ENCODE measurements around the gene GFY. TPM values are rescaled to one million over a fixed set of nuclear protein-coding genes. Genes with fewer than 3 reads are reported as not detected.

The GFY gene
- total and polyA plus RNA-seq, 9 of the 15 experiments (the other 6 are each of a cell fraction or from before 2014, with no cell fraction given): 0.06 to 0.40 (median 0.19) TPM; not detected in 3

GRCh38 chr19:49461656-49462055, 36.5 kb downstream of the GFY start:
- no peak for DNase-seq (ENCODE audit: extremely low read depth in 1 of 4, low spot score in 3 of 4)
- Histone ChIP-seq H3K4me1 (replicated peaks in 1 of 2; ENCODE audit: control insufficient read depth in 2 of 2, insufficient read depth in 2 of 2, low read length in 2 of 2) (peaks cover 0 to 20% of the 10 kb centered on the region in 2 experiments; a peak in 4 of 5 replicates), H3K4me2 (ENCODE audit: insufficient read depth, low read length) (no peak overlapping the region), H3K36me3 (ENCODE audit: control insufficient read depth, insufficient read depth, low read length) (peaks cover 50% of the 10 kb centered on the region; the same call in 2 of the 3 replicates), H3K27me3 (ENCODE audit: control insufficient read depth in 2 of 2, insufficient read depth in 2 of 2, low read length in 2 of 2) (no peaks in the 10 kb centered on the region), H3K27ac (ENCODE audit: extremely low read depth, low read depth, low read length) (no peak overlapping the region), H4K20me1 (replicated peaks; ENCODE audit: control insufficient read depth, insufficient read depth, low read length) (no peaks in the 10 kb centered on the region), H3K9ac (ENCODE audit: insufficient read depth in 1 of 2, low read depth in 2 of 2, low read length in 2 of 2) (no peak overlapping the region), H3K4me3 (no peak overlapping the region), H2AFZ (ENCODE audit: low read depth, low read length) (no peak overlapping the region), H3K79me2 (ENCODE audit: control insufficient read depth, insufficient read depth, low read length) (0 out of 3 replicates have a peak, but pooled peaks cover 3% of the 10 kb centered on the region), H3K9me1 (ENCODE audit: control insufficient read depth, insufficient read depth, low read length) (no peaks in the 10 kb centered on the region), H3K9me3 (replicated peaks; ENCODE audit: control insufficient read depth, insufficient read depth, low read depth, low read length) (no peaks in the 10 kb centered on the region)
- in situ Hi-C loops (cut with MboI) (no loop called here), intact Hi-C loops (cut with micrococcal nuclease) (no loop called here)
- ChIA-PET POLR2A (no interaction called here), CTCF (ENCODE audit: low intra/inter-chr PET ratio) (no interaction called here)
- BruUV-seq (replicated peaks): no TSS peak
- no peak for TF ChIP-seq CREB3 (tag; conservative IDR thresholded peaks at IDR 0.05; ENCODE audit: low read depth)
- TF ChIP-seq, protein P1, sequence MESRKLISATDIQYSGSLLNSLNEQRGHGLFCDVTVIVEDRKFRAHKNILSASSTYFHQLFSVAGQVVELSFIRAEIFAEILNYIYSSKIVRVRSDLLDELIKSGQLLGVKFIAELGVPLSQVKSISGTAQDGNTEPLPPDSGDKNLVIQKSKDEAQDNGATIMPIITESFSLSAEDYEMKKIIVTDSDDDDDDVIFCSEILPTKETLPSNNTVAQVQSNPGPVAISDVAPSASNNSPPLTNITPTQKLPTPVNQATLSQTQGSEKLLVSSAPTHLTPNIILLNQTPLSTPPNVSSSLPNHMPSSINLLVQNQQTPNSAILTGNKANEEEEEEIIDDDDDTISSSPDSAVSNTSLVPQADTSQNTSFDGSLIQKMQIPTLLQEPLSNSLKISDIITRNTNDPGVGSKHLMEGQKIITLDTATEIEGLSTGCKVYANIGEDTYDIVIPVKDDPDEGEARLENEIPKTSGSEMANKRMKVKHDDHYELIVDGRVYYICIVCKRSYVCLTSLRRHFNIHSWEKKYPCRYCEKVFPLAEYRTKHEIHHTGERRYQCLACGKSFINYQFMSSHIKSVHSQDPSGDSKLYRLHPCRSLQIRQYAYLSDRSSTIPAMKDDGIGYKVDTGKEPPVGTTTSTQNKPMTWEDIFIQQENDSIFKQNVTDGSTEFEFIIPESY (CRISPR knock-in tag; IDR thresholded peaks at IDR 0.05): peak; percentile 94
- FAIRE-seq: no peak
- no peak for ATAC-seq
- WGBS (ENCODE audit: insufficient coverage, low coverage, missing lambda C conversion rate): 97% methylated on average over 11 of the region's 37 CpGs
